Fibroblast of gingiva (primary cell): ENCODE data around the gene ZMYND10.

ENCODE experiments used
- DNase-seq: peaks from one replicate; pipeline ENCODE4 v3.0.0-alpha.2; 2011; ENCODE audit warnings: low read depth

The ZMYND10 gene

DNA sequence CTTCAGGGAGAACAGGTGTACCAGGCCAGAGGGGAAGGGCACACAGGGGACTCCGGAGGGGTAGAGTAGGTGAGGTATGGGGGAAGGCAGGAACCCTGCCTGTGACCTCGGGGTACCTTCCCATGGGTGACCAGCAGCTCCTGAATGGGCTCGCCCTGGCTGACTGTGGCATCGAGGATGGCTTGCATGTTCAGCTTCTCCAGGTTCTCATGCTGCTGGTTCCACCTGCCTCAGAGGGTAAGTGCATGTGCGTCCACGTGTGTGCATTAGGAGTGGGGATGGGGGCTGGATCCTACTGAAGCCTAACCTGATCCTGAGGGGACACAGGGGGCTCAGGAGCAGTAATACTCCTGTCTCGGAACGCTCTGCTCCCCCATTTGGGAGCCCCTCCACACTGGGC, 524 bp downstream of the ZMYND10 start:
- no peak for DNase-seq

GRCh38 chr3:50342813-50343633, 2.5 kb downstream of the ZMYND10 start:
- no peak for DNase-seq

DNA sequence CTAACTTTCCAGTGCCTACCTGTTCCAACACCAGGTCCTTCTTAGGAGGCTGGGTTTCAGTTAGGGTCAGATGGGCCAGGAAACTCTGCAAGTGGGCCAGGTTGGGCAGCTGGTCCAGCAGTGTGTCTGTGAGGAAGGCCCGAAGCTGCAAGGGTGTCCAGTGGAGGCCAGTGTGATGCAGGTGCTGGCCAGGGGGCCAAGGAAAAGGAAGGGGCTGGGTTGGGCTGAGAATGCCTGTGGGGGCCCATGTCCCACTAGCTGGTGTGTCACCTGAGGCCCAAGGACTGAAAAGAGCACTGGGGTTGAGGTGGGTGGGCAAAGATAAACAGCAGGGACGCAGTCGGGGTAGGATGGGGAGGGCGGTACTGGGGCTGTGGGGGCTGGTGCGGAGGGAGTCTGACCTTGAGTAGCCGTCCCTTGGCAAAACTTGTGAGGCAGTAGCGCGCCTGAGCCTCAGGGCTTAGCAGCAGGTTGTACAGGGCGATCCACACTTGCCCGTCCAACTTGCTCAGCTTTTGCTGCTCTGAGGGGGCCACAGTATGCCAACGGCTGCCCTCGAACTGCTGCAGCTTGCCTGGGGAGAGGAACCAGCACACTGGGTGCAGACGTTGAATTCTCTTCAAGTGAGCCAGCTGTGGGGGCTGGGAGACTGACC, 3.4 kb downstream of the ZMYND10 start:
- no peak for DNase-seq

- DNase-seq: no peak
These were observed 4.0 kb downstream of the ZMYND10 start for GRCh38 chr3:50341537-50341936.

GRCh38 chr3:50340448-50341329, 4.8 kb downstream of the ZMYND10 start, which contains the start of gene RASSF1:
Gene RASSF1 (minus strand): TSS chr3:50340836. CDS start chr3:50340805, 31 bp downstream.
- peak; percentile 66 for DNase-seq

DNA sequence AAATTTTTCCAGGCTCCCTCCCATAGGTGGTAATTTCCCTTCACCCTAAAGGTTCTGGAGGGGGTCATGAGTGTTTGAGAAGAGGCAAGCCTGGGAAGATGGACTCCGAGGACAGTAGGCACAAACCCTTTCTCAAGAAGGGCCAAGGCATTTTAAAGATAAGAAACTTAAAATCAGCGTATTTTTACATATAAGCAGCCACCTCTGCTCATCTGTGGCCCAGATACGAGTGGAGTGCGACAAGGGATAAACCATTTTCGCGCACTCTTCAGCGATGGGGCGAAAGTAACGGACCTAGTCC, 5.4 kb downstream of the ZMYND10 start:
- no peak for DNase-seq

GRCh38 chr3:50339485-50340146, 5.9 kb downstream of the ZMYND10 start:
- DNase-seq: peak; percentile 45

DNA sequence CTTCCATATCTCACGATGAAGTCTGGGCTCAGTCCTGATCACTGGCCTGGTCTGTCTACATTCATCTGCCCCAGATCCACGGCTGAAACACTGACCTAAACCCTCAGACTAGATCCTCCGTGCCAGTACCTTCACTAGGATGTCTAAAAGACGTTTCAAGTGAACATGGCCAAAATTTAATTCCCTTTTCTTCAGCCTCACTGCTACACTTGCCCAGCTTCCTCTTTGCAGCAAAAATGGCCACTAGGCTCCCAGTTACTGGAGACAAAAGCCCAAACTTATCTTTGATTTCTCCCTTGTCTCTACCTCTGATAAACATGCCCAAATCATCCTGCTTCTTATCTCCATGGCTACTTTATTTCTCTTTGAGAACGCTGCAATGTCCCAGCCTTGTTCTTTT, 6.6 kb downstream of the ZMYND10 start:
- no peak for DNase-seq

DNA sequence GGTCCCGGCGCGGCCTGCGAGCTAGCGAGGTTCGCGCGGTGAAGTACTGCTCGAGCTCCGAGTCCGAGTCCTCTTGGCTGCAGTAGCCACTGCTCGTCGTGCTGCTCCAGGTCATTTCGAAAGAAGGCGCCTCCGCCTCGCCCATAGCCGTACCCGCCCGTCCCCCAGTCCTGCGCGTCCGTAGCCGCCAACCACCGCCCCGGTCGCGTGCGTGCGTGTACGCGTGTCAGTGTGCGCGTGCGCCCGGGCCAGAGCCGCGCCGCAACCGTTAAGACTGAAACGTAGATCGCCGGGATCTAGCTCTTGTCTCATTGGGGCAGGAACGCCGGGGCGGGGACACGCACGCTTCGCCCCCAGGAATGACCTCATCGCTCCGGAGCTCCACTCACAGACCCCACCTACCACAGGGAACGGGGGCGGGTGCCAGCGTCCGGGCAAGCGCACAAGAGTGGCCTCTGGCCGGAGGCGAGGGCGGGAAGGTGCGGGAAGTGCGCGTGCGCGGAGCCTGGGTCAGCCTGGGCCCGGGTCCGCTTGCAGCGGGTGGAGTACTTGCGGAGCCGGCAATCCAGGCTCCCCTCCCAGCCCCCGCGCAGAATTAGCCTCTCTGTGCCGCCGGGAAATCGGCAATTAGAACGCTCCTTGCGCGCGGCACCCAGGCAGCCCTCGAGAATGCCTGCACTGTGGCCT, 8.2 kb downstream of the ZMYND10 start:
- DNase-seq: peak; percentile 100

DNA sequence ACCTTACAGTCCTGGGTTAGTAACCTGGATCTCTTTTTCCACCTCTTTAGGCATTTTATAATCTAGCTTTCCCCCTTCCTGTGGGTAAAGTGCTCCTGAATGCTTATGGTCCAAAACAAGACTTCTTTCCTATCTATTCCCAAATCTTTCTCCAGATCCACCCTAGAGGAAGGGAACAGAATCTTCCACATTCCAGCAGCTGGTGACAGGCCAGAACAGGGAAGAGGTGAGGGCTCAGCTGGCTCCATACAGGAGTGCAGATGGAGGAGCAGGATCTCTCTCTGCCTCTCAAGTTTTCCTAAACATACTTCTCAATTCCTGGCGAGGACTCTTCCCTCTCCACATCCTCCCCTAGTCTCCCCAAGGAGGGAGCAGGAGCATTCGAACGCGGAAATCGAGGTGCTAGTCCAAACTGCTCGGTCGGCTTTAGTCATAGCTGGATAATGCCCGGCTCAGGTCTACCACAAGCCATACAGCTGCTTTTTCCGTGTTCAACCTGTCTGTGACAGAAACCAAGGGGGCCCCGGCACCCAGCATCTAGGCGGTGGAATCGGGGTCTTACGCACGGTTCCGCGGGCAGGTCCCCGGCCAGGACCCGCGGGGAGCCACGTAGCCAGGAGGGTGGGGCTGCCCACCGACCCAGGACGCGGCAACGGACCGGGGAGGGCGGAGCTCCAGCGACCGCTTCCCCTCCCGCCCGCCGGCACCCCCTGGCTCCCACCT, 8.9 kb downstream of the ZMYND10 start:
- no peak for DNase-seq

DNA sequence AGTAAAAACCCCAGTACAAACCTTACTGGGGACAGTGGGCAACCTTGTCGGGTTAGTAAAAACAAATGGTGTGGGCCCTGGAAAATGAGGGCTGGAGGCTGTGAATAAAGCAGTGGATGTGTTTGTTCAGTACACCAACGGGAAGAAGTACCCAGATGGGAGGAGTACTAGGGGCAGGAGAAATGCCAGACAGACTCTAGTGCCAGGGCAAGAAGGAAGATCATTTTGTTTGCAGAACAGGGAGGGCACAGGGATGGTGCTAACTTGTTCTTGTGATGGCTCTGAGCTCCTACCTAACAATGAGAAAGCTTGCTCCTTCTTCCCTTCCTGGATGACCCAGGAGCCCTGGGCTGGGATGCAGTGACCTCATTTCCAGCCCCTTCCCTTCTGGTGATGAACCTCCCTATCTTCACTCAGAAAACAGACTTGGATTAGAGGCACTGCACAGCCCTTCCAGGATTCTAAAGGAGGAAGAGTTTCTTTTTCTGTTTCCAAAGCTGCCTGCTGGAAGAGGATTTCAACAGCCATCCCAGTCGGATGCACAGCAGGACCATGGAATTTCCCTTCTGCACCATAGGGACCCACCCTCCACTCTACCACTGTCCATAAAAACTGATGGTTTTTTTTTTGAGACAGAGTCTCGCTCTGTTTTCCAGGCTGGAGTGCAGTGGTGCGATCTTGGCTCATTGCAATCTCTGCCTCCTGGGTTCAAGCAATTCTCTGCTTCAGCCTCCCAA, 11.0 kb downstream of the ZMYND10 start:
- no peak for DNase-seq

GRCh38 chr3:50333744-50334328, 11.7 kb downstream of the ZMYND10 start:
- peak; percentile 59 for DNase-seq

- no peak for DNase-seq
These were observed 14.1 kb downstream of the ZMYND10 start for GRCh38 chr3:50331364-50331907.

GRCh38 chr3:50330330-50330729, 15.2 kb downstream of the ZMYND10 start:
- no peak for DNase-seq

DNA sequence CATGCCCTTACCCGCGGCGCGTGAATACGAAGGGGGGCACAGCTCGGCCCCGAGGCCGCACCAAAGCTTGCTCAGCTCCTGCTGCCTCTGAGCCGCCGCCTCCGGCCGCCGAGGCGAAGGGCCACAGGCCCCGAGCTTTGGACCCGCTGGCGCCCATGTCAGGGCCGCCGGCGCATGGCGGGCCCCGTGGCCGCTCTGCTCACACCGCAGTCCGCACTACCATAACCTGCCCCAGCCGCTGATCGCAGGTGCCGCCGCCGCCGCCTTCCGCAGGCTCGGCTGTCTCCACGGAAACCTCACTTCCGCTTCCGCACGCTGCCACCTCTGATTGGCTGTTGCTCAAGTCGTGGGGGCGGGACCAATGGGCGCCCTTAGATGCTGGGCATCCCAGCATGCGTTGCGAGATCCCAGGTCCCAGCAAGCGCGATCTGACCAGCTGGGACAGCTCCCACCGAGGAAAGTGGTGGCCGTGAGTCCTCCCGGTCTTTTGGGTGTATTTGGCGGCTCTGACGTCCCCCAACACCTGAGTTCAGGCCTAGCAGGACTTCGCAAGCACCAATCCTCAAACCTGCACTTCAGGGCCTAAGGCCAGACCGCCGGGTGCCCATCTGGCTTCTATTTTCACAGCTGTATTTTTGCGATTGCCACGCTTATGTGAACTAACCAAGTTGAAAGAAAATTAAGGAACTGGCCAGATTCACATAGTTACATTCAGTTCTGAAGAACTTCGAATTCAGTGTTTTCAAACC, 17.4 kb downstream of the ZMYND10 start, which contains the start of gene TUSC2:
TSS of gene TUSC2 (minus strand) at position 281 of the 749 bp plus-strand sequence. CDS start at position 157, 124 bp downstream.
- DNase-seq: peak; percentile 93

GRCh38 chr3:50327129-50327528, 18.4 kb downstream of the ZMYND10 start:
- no peak for DNase-seq

- no peak for DNase-seq
These were observed 19.4 kb downstream of the ZMYND10 start for GRCh38 chr3:50326182-50326541.

DNA sequence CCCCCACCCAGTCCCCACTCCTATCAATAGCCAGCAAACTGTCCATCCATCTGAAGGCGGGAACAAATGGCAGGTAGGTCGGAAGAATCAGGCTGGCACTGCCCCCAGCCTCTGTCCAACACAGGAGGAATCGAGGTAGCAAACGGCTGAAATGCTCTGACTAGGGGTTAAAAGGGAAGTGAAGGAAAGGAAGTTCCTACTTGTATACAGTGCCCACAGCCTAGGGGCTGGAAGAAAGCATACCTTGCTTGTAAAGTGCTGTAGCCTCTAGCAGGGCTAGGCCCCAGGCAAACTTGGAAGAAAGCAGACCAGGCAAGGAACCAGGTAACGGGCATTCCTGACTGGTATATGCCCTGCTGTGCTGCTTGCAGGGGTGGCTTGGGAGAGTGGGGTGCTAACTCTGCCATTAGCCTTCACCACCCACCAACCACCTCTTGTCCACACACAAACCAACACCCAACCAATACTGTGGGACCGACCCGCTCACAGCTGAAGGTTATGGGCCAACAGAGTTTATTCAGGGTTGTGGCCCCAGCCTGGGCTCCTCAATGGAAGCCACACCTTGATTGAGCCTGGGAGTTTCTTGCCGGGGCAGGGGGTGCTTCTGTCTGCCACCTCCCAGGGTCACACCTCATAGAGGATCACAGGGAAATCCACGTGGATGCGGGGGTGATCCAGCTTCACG, 19.9 kb downstream of the ZMYND10 start:
- DNase-seq: no peak
